ENCODE results near the gene FUNDC1. TPM values are rescaled to one million over a fixed set of nuclear protein-coding genes. Genes with fewer than 3 reads are reported as not detected.

The FUNDC1 gene
- total and polyA plus RNA-seq, 4 donors = 25.8 to 31.0 (median 29.3) TPM

DNA sequence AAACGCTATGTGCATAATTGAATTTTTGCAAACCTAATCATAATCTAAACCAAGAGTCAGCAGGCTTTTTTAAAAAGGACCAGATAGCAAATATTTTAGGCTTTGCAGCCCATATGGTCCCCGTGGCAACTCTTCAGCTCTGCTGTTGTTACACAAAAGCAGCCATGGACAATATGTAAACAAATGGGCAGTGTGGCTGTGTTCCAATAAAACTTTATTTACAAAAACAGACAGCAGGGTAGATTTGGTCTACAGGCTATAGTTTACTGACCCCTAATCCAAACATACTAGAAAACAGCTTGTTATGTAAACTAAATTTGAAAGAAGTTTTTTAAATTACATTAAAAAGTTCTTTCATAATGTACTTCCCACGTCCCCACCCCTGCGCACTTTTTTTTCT is 53.1 kb downstream of the FUNDC1 start:
- H3K36me3 ChIP-seq (ENCODE audit: control insufficient read depth, insufficient read depth, low read length) = no peaks in the 10 kb centered on the region
- H3K4me3 ChIP-seq (ENCODE audit: low read depth, low read length) = no peak overlapping the region
- DNase-seq (ENCODE audit: low read depth in 4 of 6, low spot score in 6 of 6) = peak in 1 of 6 donors; percentile 4
- WGBS (ENCODE audit: insufficient coverage) = 88% methylated on average over 1 of the region's 4 CpGs
- H3K27ac ChIP-seq (ENCODE audit: low read depth, low read length) = no peak overlapping the region
- peaks cover 9% of the 10 kb centered on the region for H3K27me3 ChIP-seq (ENCODE audit: control insufficient read depth, insufficient read depth, low read length)
- H3K9me3 ChIP-seq (ENCODE audit: control insufficient read depth, insufficient read depth, low read length) = no peaks in the 10 kb centered on the region
- no peaks in the 10 kb centered on the region for H3K4me1 ChIP-seq (ENCODE audit: control insufficient read depth, insufficient read depth, low read length)

DNA sequence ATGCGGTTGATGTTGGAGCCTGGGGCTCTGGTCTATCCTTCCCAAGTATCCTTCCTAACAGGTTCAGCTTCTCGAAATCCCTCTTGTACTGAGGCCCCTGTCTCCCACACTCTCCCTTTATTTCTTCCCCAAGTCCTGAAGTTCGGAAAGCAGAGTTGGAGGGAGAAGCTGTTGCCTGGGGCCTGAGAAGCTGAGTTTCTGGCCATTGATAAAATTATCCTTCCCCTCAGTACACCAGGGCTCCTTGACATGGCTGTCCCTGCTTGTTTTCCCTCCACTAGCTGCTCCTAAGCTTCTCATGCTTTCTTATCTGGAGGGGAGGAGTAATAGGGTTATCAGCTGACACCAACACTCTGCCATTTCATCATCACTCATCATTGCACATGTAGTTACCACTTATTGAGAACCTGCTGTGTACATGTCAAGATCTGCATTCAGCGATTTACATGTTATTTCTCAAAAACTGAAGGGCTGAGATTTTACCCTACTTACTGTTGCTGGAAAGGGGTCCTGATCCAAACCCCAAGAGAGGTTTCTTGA is 58.0 kb downstream of the FUNDC1 start:
- Histone ChIP-seq H3K4me1 (ENCODE audit: control insufficient read depth, insufficient read depth, low read length) (no peaks in the 10 kb centered on the region), H3K27ac (ENCODE audit: low read depth, low read length) (no peak overlapping the region), H3K36me3 (ENCODE audit: control insufficient read depth, insufficient read depth, low read length) (no peaks in the 10 kb centered on the region), H3K9me3 (ENCODE audit: control insufficient read depth, insufficient read depth, low read length) (no peaks in the 10 kb centered on the region), H3K4me3 (ENCODE audit: low read depth, low read length) (no peak overlapping the region), H3K27me3 (ENCODE audit: control insufficient read depth, insufficient read depth, low read length) (peaks cover 6% of the 10 kb centered on the region)
- 100% methylated on average over 1 of the region's 4 CpGs for WGBS (ENCODE audit: insufficient coverage)
- no peak for DNase-seq (ENCODE audit: low read depth in 4 of 6, low spot score in 6 of 6)

DNA sequence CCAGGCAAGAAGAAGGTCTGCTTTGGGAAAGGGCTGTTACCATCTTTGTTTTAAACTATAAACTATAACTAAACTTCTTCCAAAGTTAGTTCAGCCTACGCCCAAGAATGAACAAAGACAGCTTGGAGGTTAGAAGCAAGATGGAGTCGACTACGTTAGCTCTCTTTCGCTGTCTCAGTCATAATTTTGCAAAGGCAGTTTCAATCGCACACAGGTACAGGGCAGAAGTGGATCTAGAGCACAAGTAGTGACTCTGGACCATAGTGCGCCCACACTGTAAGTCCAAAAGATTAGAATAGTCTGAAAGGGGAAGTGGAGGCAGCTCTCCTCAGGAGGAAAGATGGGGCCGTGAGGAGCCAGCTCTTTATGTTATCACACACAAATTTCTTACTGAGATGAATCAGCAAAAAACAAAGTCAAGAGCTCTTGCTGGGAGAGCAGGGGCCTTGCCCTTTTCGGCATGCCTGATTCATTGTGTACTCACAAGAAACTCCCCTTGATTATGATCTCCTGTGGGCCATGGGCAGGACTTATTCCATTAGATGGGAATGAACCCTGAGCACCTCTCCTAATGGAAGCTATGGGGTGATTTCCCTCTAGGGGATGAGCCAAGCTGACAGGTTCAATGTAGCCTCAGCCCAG is 58.6 kb downstream of the FUNDC1 start:
- DNase-seq (ENCODE audit: low read depth in 4 of 6, low spot score in 6 of 6) = no peak
- Histone ChIP-seq H3K27me3 (ENCODE audit: control insufficient read depth, insufficient read depth, low read length) (peaks cover 6% of the 10 kb centered on the region), H3K36me3 (ENCODE audit: control insufficient read depth, insufficient read depth, low read length) (no peaks in the 10 kb centered on the region), H3K9me3 (ENCODE audit: control insufficient read depth, insufficient read depth, low read length) (no peaks in the 10 kb centered on the region), H3K4me3 (ENCODE audit: low read depth, low read length) (no peak overlapping the region), H3K4me1 (ENCODE audit: control insufficient read depth, insufficient read depth, low read length) (no peaks in the 10 kb centered on the region), H3K27ac (ENCODE audit: low read depth, low read length) (no peak overlapping the region)
- 93% methylated on average over 6 of the region's 8 CpGs for WGBS (ENCODE audit: insufficient coverage)

DNA sequence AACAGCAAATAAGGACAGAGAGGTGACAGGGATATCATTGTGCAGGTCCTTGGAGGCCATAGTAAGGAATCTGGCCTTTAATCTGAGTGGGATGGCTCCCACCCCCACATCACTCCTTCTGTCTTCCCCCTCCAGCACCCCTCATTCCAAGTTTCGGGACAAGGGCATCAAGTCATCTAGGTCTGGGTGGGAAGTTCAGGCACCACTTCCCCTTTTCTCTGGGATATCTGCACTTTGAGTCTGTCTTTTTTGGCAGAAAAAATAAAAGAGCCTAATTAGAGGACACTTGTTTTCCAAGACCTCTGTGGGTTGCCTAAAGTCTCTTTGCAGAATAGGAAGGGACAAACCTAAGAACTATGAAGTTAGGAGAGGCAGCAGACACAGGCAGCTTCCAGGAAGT is 60.1 kb downstream of the FUNDC1 start:
- Histone ChIP-seq H3K9me3 (ENCODE audit: control insufficient read depth, insufficient read depth, low read length) (no peaks in the 10 kb centered on the region), H3K36me3 (ENCODE audit: control insufficient read depth, insufficient read depth, low read length) (no peaks in the 10 kb centered on the region), H3K27me3 (ENCODE audit: control insufficient read depth, insufficient read depth, low read length) (peaks cover 6% of the 10 kb centered on the region), H3K4me1 (ENCODE audit: control insufficient read depth, insufficient read depth, low read length) (no peaks in the 10 kb centered on the region), H3K4me3 (ENCODE audit: low read depth, low read length) (no peak overlapping the region), H3K27ac (ENCODE audit: low read depth, low read length) (no peak overlapping the region)
- WGBS (ENCODE audit: insufficient coverage) = no CpG with 5 or more reads among the region's 1 CpG
- DNase-seq (ENCODE audit: low read depth in 4 of 6, low spot score in 6 of 6) = no peak

DNA sequence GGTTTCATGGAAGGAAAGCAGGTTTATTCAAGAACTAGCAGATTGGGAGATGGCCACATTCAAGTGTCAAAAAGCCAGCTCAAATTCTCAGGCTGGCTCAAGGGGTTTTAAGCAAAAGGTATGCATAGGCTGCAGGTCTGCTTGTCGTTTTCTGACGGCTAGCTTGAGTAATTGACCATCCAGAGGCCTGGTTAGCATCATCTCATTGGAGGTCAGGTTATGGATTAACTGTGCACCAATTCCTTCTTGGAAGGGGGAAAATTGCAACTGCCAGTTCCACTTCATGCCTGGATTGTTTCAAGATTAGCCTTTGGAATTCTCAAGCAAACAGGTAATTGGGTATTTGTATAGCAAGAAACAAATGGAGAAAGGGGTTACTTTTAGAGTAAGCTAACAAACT is 62.1 kb downstream of the FUNDC1 start:
- no peak overlapping the region for H3K27ac ChIP-seq (ENCODE audit: low read depth, low read length)
- no peak for DNase-seq (ENCODE audit: low read depth in 4 of 6, low spot score in 6 of 6)
- H3K36me3 ChIP-seq (ENCODE audit: control insufficient read depth, insufficient read depth, low read length) = no peaks in the 10 kb centered on the region
- H3K4me3 ChIP-seq (ENCODE audit: low read depth, low read length) = no peak overlapping the region
- H3K27me3 ChIP-seq (ENCODE audit: control insufficient read depth, insufficient read depth, low read length) = peaks cover 3% of the 10 kb centered on the region
- WGBS (ENCODE audit: insufficient coverage) = 56% methylated on average over 2 of the region's 2 CpGs
- H3K9me3 ChIP-seq (ENCODE audit: control insufficient read depth, insufficient read depth, low read length) = no peaks in the 10 kb centered on the region
- H3K4me1 ChIP-seq (ENCODE audit: control insufficient read depth, insufficient read depth, low read length) = no peaks in the 10 kb centered on the region

DNA sequence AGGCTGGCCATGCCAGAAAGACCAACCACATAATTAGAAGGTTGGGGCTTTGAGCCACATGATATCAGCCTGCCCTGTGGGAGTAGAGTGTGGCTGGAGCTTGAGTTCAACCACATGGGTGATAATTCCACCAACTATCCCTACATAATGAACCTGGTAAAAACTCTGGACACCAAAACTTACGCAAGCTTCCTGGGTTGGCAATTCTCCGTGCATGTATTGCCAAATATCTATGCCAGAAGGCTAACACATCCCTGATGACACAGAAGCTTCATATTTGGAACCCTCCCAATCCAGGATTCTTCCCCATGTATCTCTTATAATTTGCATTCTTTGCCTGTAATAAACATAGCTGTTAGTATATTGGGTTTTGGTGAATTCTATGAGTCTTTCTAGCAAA is 68.2 kb downstream of the FUNDC1 start:
- Histone ChIP-seq H3K4me3 (ENCODE audit: low read depth, low read length) (no peak overlapping the region), H3K36me3 (ENCODE audit: control insufficient read depth, insufficient read depth, low read length) (no peaks in the 10 kb centered on the region), H3K27ac (ENCODE audit: low read depth, low read length) (no peak overlapping the region), H3K9me3 (ENCODE audit: control insufficient read depth, insufficient read depth, low read length) (no peaks in the 10 kb centered on the region), H3K4me1 (ENCODE audit: control insufficient read depth, insufficient read depth, low read length) (no peaks in the 10 kb centered on the region), H3K27me3 (ENCODE audit: control insufficient read depth, insufficient read depth, low read length) (no peaks in the 10 kb centered on the region)
- no peak for DNase-seq (ENCODE audit: low read depth in 4 of 6, low spot score in 6 of 6)
- 100% methylated on average over 2 of the region's 2 CpGs for WGBS (ENCODE audit: insufficient coverage)

Other genes starting within 250 kb of the FUNDC1 start
- 1 to 10 TPM; 3.7 to 8.0 TPM for gene EFHC2, start 199.2 kb downstream of the FUNDC1 start, total RNA-seq
- gene EFHC2, start 199.2 kb downstream of the FUNDC1 start, polyA plus RNA-seq (ENCODE audit: insufficient read length in 2 of 2) = 1 to 10 TPM; 3.9 to 6.2 TPM

Data from spinal cord (tissue), 10 donors.